M059J (cell line): ENCODE results near the gene MEIS2. TPM values are rescaled to one million over a fixed set of nuclear protein-coding genes. Genes with fewer than 3 reads are reported as not detected.
A peak's percentile ranks its signal among the peaks of the same experiment; 100 is the strongest.

ENCODE experiments used
- DNase-seq: peaks from one replicate; pipeline ENCODE4 v3.0.0-alpha.2; 2012; ENCODE audit warnings: low read depth
- total RNA-seq: library from RNA; depleted of rRNA; stranded (reverse); fragments of >200 nt; shearing (Covaris generic); gene quantifications from 2 replicates; pipeline ENCODE4 v1.2.3, GENCODE V29; 2014

Gene MEIS2
- total RNA-seq, 1 experiment from 2014 or later = 32.9 TPM

DNA sequence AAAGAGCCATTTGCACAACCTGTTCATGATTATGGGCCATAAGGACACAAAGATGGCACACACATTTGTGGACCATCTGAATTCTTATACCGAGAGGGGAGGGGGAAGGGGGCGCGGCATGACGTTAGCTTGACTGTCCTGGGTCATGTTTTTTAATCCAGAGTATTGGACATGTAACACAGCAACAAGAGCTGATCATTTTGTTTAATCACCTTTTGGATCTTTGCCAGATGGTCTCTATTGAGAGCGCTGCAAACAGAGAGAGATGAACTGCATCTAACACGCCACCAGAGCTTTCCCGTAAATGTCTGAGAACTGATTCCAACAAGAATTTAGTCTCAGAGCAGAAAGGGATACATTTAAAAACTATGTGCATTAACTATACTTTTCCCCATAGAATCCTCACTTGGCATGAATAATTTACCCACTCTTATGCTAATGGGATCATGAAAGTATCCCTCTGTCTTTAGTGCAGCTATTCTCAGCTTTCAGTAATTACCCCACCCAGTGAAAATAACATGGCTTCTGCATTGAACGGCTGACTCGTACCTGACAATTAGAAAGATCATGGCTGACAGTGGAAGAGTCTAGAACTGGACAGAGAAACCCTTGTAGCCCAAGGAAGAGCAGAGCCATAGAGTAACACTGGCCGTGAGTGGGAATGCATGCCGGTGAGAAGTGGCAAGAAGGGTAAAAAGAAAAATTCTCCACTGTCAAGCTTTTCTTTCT is 22.6 kb downstream of the MEIS2 start:
- DNase-seq = no peak

DNA sequence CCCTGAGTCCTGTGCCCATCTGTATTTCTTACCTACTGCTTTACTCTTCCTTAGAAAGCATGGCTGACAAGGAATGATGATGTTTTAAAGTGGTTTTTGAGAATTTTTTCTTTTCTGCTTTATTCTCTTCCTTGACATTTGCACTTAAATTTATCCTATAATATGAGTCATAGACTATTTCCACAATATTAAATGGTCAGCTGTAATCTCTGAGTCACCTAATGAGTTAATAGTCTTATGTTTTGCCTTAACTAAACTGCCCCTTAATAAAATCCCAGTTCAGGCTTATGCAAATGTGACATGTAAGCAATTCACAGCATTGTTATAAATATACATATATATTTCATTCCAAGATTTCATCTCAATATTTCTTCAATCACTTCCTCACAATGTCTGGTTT is 23.8 kb downstream of the MEIS2 start:
- peak; percentile 63 for DNase-seq

DNA sequence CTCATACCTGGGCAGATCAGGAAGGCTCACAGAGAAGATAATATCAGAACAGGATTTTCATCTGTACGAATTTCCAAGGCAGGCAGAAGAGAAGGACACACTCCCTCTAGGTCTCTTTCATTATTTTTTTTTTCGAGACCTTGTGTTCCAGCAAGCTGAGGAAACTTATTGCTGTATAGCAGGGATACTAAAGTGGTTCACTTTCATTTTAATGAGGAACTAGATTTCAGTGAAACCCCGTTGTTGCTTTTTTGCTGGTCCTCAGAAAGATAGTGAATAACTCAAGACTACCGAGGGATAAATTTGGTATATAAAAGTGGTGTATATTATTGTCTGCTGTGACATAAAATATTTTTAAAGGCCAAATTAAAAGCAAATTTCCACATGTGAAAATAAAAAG is 24.6 kb downstream of the MEIS2 start:
- DNase-seq = no peak

DNA sequence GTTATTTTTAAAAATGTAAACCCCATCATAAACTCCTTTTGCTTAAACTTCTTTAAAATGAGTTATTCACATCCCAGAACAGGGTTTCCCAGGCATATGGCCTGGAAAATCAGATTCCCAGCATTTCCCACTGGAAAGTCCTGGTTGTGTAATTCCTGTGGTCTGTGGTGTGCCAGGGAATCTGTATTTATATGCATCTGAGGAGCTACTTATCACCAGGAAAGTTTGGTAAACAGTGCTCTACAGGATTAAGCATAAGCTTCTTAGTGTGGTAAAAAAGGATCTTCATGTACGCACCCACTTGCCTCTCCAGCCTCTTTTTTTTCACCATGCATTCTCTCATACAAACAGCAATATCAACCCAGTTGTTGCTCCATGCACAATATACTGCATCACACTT is 28.2 kb downstream of the MEIS2 start:
- no peak for DNase-seq

DNA sequence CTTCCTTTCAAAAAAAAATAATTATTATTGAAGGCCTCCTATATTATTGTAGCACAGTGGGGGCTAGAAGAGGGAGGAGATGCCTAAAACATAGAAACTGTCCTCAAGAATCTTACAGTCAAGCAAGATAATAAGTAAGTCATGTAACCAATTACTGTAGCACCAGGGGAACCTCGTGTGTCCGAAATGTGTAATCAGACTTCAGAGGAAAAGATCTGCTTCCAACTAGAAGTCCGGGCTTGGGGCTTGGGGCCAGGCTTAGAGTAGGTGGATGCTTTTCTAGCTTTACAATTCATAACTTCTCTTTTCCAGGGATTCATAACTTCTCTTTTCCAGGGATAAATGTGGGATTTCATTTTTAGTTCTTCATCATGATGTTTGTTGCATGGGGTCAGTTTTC is 29.2 kb downstream of the MEIS2 start:
- no peak for DNase-seq

DNA sequence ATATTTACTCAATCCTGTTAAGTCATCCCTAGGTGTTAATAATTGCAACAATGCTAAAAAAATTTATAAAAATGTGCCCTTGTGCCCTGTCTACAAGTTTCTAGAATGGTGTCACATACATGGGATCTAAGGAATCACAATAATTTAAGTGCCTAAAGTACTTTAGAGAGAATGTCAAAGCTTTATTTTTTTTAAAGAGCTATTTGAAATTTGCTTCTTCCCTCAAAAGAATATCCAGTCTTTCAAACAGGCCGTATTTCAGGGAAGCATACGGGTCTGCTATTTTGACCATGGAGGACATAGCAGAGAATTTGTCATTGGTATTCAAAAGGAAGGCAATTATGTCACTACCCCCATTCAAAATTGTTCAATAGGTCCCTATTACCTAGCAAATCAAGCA is 29.7 kb downstream of the MEIS2 start:
- no peak for DNase-seq

DNA sequence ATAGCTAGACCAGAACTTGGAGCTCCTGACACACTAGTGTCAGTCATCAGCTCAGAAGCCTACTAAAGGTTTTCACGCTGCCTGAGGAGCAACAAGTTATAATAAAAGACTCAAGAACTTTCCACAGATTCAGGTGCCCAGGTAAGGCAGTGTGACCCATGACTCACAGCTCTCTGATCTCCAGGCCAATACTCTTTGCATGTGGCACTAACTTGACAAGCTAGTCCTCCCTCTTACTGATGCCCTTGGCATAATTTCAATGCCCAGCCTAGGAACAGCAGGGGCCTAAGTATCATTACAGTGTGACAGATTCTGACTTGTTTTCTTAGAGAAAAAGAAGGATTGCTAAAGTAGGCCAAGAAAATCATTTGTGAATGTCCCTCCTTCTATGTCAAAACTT is 38.4 kb downstream of the MEIS2 start:
- no peak for DNase-seq

DNA sequence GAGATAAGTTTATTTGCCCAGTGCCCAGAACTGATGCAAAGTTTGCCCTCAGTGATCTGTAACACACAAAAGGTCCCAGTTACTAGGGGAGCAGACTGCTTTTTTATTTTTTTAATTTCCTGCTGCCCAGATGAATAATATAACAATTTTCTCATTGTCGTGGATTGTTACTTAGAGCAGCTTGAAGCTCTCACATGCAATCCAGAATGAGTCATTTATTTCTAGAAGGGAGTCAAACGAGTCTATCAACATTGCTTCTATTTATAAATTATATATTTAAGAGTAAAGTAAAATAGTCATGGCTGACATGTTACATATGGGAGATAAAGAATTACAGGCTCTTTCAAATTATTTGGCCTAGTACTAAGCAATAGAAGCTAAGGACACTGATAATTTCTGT is 41.3 kb downstream of the MEIS2 start:
- peak; percentile 62 for DNase-seq

DNA sequence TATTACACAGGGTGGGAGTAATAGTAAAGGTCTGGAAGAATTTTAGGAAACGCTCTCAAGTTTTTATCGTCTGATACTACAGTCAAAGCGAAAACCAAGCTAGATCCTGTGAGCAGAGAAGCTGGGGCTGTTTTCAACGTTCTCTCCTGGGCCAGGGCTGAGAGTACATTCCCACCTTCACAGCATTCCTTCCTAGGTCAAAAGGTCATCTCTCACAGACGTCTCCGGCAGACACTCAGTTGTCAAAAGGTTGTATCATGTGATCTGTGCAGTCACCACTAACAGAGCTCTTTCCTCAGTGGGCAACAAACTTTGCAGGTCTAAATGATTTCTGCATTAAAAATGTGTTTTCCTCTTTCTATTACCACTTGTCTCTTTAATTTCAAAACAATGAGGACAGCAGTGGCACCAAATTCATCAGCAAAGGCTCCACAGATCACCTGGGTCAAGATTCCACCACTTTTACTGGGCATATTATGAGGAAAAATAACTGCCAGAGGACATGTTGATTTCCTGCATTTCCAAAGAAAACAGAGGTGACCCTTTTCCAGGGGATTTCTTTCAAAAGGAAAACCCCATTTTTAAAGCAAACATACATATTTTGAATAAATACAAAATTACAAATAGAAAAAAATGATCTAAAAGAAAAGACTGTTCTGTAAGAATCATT is 41.9 kb downstream of the MEIS2 start:
- no peak for DNase-seq

DNA sequence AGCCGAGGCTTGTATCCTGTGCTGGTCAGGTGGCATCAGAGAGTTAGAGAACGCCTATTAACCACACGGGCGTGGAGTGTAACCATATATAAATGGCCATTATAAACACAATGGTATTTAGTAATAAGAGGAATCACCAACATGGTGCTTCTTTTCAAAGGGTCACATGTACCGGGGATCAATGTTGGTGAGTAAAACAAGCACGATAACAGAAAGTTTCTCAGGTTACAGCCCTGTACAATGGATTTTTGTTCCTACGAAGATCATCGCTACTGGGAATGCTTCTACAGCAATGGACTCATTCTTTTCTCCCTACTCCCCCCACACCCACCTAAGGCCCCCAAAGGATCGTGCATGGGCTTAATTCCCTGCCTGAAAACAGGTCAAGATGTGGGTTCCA is 42.5 kb downstream of the MEIS2 start:
- no peak for DNase-seq

DNA sequence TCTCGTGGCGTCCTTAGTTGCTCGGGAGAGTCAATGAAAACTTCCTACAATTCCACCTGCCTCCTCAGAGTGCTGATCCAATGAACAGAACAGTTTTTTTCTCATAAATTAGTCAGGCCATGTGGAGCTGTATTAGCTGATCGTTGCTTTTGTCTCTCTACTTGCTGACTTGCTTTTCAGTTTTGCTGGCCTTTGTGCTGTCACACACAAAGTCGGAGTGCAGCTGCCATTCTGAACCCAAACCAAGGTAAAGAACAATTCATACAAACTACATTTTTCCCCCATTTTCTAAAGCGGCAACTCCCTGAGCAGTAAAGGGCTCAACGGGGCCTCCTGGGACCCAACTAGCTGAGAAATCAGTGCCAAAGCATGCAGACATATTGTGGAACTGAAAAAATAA is 43.1 kb downstream of the MEIS2 start:
- no peak for DNase-seq

DNA sequence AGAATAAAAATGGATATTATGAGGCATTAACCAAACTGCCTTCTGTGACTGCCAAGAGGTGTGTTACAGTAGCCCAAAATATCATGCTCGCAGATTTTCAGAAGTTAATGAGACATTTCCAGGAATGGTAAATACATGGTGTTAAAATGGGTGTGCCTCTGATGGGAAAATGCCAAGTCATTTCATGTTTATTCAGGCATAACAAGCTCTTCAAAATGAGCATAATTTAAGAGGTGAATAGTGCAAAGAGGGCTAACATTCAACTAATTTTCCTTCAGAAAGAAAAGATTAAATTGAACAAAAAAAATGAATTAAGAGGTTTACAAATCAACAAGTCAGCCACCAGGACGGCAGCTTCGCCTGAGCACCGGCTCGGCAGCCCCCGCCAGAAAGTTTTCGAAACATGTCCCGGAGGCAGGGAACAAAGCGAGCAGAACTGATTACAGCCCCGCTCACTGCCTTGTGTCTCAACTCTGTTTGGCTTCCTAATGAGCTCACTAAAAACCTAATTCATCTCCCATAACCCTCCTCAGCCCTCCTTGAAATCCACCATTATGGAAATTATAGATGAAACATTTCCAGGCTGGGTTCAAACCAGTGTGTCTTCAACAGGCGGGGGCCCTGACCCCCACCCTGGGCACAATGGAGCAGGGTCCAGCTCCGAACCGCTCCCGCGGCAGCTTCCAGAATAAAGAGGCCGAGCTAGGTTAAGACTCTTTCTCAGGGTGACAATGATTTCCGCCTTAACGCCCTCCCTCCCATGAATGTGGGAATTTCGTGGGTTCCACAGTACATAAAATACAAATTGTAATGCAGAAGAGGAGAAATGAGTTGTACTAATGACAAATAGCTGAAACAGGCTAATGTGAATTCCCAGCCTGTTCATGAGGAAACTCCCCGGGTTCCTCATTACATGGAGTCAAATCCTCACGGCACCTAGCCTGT is 43.9 kb downstream of the MEIS2 start:
- DNase-seq = no peak

DNA sequence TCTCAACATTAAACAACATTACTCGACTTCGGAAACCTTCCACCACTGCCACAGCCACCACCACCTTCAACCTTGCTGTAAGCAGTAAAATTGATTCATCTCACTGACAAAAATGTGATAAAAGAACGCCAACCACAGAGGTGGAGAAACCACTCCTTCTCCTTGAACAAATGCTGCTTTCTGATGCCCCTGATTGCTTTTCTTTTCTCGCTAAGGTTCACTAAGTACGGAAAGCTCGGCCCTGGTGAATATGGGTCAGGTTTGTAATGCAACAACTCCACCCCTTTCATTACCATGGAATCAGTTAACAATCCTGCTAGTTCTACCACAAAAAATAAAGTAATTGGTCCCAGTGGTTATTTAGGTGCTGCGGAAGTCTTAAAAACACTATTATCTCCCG is 44.9 kb downstream of the MEIS2 start:
- no peak for DNase-seq

DNA sequence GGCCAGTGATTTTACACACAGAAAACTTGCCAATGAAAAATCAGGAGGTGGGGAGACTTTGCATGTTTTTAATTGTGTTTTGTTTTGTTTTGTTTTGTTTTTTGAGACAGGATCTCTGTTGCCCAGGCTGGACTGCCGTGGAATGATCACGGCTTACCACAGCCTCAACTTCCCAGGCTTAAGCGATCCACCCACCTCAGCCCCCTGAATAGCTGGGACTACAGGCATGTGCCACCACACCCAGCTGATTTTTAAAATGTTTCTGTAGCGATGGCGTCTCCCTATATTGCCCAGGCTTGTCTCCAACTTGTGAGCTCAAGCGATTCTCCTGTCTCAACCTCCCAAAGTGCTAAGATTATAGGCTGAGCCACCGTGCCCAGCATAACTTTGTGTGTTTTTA is 46.0 kb downstream of the MEIS2 start:
- DNase-seq = no peak

DNA sequence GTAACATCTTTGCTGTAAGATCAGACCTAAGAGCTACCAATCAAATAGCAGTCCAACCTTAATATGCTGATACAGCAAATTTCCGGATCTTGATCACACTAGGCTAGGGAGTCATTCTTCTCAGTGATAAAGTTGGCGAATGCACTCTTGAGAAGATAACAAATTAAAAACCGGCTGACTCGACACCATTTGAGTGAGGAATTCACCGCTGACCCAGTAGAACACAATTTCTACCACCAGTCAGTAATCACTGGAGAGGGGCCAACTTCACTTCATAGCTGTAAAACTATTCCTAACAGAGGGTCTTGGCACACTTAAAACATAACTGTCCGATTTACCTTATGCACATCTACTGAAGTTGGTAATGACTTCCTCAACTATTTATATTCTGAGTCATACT is 47.2 kb downstream of the MEIS2 start:
- peak; percentile 35 for DNase-seq

DNA sequence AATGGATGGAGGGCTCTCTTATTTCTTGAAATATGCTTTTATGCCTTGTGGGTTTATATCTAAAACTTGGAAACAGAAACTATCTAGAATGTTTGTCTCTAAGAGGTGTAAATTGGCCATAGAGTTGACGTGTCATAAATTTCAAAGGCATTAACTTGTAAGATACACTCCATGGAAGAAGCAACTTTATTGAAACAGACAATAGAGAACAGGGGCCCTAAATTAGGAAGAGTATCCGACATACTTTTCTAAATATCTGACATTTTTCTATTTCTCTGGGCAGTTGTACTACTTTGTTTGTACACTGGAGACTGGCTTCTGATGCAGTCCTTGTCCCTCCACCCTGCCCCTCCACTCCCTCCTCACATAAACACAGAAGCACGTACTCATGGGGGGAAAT is 50.0 kb downstream of the MEIS2 start:
- no peak for DNase-seq

DNA sequence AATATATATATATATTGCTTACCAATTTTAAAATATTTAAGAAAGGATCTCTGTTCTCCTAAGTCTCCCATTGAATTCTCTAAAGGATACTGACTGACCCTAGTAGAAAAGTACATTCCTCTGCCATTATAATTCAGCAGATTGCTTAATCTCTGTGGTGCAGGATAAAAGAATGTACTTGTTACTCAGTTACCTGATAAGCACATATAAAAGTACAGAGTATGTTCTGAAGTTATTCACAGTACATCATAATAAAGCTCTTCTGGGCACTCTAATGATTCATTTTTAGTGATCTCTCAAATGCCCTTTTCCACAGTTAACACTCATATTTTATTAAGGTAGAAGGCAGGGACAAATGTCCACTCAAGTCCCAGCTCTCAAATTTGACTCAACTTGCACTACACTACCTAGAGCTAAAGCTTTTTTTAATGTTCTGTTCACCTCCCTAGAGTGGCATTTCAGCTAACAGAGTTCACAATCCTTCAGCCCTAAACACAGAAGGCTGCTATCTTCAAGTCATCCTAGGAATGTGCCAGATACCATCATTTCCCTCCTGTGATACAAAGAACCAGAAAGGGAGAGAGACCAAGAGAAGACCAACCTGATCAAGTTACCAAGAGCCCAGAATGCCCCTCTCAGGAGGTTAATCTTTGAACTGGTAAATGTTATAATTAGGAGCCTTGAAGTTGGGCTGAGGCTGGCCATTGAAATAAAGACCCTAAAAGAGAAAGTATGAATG is 53.3 kb downstream of the MEIS2 start:
- DNase-seq = peak; percentile 32

DNA sequence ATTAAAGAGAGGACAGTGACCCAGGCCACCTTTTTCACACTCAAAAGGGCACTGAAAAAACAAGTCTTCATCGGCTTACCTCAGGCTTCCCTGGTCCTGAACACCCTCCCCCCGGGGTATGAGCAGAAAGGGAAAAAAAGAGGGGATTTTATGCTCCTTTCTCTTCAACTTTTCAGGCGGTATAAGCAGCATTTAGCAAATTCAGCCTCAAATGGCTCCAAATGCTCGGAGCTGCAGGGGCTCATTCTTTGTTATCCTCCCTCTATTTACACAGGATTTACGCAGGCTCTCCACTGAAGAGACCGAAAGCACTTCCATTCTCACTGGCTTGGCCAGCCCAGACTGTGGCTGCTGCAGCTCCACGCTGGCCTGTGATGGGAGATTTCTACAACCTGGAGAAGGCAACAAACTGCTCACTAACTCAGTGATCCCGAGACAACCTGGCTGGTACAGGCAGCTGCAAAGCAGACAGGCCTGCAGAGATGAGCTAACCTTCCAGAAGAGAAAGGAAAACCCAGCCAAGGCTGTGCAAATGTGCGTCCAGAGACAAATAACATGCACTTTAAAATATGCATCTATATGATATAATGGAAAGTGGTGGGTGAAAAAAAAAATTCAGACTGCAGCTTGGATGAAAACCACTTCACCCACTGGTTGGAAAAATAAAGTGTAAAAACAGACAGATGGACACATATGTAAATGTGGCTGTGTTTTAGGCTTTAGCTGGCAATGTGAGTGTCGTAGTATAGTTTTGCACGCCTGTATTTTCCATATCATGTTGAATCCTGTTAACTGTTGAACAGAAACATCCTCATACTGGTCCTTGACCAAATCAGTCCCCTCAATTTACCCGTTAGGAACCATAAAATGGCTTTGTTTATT is 54.2 kb downstream of the MEIS2 start:
- no peak for DNase-seq

DNA sequence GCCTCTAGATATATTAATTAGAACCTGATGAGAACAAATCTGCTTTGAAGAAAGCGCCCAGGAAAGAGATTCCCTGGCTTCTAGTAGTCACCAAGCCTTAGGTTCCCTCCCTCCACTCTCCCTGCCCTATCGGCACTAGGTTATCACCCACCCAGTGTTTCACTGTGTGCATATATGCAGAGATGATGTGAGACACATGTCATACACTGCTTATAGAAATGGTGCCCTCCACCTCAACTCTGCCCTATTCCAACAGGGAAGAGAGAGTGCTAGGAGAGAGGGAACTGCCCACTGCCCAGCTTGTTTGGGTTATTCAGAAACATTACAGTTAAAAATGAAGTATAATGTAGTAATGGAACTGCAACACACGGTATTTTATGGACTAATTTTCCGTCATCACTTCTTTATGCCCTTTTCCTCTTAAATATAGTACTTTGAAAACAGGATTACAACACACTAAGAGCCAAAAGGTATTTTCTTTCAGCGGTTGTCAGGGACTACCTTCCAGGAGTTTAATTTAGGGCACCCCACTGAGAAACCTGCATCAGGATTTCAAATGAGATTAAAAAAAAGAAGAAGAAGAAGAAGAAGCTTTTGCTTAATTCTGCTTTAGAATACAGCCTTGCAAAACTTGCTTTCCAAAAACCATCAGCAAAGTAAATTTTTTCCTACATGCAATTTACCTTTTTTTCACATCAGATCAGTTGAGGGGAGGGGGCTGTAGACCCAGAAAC is 55.3 kb downstream of the MEIS2 start:
- DNase-seq = no peak

DNA sequence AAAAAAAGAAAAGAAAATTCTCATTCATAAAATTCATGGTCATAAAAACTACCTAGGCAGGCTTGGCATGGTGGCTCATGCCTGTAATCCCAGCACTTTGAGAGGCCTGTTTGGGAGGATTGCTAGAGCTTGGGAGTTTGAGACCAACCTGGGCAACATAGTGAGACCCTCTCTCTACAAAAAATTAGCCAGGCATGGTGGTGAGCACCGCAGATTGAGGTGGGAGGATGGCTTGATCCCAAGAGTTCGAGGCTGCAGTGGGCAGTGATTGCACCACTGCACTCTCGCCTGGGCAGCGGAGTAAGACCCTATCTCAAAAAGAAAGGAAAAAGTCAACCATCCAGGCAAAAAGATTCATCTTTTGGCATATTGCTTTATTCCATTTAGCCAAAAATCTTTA is 58.5 kb downstream of the MEIS2 start:
- no peak for DNase-seq
